GM12865 (cell line): Measurements from ENCODE around the gene HGF.

Experiments used
- DNase-seq: peaks from one replicate; pipeline ENCODE4 v3.0.0; 2010; ENCODE audit warnings: low read depth
- H3K4me3 ChIP-seq: 2 replicates; pipeline ENCODE4 v1.5.1; 2011; ENCODE audit warnings: mild to moderate bottlenecking, low read depth, low read length, control low read depth
- TF ChIP-seq, protein P1 (sequence below): IDR thresholded peaks from 2 replicates; pipeline ENCODE4 v1.5.1; 2011; ENCODE audit warnings: low read length, control low read depth, low read depth, inconsistent platforms; ENCODE audit not compliant: insufficient read depth; ENCODE audit errors: missing control alignments

HGF gene

DNA sequence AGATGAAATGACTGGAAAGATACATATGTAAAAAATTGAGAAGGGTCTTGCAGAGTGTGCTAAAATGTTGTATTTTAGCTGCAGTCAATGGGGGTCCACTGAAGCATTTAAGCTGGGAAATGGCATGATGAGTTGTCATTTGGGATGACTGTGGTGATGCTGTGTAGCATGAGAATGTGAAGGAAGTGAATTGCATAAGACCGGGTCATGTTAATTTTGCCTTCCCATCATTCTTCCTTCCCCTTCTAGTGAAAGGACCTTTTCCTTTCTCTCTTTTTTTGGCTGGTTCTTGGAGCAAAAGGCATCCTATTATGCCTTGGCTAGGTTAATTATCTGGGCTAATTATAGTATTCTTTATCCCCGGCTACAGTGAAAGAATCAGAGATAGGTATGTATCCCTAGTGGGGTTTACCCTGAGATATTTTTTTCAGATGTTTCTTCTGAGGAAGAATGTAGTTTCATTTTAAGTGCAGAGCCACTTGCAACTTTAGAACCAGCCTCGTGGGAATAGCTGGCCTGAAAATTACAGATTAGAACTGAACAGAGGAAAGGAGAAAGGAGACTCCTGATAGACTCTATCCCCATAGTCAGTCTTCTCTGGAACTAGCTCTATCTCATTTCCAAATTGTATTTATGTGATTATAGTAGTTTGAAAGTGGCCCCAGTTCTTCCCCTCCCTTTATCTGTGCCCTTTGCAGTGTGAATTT, 93.6 kb downstream of the HGF start:
- DNase-seq, result no peak
- TF ChIP-seq, protein P1, sequence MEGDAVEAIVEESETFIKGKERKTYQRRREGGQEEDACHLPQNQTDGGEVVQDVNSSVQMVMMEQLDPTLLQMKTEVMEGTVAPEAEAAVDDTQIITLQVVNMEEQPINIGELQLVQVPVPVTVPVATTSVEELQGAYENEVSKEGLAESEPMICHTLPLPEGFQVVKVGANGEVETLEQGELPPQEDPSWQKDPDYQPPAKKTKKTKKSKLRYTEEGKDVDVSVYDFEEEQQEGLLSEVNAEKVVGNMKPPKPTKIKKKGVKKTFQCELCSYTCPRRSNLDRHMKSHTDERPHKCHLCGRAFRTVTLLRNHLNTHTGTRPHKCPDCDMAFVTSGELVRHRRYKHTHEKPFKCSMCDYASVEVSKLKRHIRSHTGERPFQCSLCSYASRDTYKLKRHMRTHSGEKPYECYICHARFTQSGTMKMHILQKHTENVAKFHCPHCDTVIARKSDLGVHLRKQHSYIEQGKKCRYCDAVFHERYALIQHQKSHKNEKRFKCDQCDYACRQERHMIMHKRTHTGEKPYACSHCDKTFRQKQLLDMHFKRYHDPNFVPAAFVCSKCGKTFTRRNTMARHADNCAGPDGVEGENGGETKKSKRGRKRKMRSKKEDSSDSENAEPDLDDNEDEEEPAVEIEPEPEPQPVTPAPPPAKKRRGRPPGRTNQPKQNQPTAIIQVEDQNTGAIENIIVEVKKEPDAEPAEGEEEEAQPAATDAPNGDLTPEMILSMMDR, result no peak
- no peak overlapping the region for H3K4me3 ChIP-seq

DNA sequence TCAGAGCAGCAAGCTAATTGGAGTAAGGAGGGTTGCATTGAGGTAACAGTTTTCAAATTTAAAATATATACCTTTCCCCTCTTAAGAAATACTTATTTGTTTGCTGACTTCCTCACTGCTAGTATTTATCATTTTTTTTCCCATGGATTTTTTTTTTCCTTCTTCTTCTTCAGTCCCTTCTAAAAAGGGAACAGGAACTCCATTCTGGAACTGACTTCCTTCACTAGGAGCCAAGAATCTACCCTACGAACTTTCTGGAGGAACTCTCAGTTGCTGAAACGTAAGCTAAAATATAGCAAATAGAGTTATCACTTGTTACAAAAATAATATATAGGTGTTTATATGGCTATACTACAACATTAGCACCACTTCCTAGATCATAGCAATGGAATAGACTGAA, 95.4 kb downstream of the HGF start:
- no peak for DNase-seq
- no peak overlapping the region for H3K4me3 ChIP-seq
- TF ChIP-seq, protein P1, result no peak

DNA sequence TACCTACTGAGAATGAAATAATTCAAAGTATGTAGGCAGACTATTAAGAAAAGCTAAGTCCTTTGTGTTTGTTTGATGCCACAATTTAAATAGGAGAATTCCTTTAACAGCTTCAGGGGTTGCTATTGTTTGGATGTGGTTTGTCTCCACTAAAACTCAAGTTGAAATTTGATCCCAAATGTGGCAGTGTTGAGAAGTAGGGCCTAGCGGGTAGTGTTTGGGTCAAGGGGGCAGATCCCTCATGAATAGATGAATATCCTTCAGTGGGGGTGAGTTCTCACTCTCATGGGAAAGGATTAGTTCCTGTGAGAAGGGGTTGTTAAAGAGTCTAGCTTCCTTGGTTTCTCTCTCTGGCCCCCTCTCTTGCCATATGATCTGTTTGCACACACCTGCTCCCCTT, 97.0 kb downstream of the HGF start:
- H3K4me3 ChIP-seq, result no peak overlapping the region
- TF ChIP-seq, protein P1, result no peak
- DNase-seq, result no peak

DNA sequence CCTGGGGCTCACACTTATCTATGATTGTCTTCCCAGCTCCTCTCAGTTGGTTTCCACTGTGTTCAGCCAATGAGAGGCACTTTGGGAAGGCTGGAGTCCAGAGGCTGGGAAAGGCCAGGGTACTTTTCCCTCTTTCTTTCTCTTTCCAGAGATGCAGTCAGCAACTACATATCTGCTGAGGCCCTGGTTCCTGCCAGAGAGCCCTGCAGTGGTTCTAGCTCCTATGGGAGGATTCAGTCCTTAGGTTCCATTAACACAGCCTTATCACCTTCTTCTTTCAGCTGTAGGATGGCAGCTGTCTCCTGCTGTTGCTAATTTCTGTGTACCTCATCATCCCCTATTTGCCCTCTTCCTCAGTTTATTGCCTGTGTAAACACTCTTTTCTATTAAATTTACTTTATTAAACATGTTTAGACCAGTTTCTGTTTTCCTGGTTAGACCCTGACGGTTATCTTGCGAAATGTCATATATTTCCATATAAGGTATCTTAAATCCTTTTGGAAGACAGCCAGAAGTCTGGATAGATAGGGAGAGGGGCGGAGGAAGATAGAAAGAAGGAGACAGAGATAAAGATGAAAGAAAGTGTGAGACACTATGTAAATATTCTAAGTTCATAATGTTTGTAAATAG, 100.3 kb downstream of the HGF start:
- no peak for DNase-seq
- TF ChIP-seq, protein P1, result no peak
- H3K4me3 ChIP-seq, result no peak overlapping the region

DNA sequence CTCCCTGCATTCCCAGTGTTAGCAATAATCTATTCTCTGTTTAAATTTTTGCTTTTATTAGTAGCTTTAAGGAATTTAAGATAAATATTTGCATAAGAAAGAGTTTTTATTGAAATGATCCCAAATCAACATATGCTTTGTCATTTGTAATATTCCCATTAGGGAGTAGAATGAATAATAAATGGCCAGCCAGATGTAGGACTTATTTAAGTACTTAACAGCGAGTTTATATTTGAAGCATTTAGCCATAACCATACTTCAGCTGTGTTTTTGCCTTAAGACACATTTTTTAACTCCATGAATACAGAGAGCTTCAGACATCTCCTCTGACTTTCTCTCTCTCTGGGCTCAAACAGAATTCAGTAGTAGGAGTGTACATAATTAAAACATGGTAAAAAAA, 103.6 kb downstream of the HGF start:
- no peak overlapping the region for H3K4me3 ChIP-seq
- TF ChIP-seq, protein P1, result no peak
- DNase-seq, result no peak

DNA sequence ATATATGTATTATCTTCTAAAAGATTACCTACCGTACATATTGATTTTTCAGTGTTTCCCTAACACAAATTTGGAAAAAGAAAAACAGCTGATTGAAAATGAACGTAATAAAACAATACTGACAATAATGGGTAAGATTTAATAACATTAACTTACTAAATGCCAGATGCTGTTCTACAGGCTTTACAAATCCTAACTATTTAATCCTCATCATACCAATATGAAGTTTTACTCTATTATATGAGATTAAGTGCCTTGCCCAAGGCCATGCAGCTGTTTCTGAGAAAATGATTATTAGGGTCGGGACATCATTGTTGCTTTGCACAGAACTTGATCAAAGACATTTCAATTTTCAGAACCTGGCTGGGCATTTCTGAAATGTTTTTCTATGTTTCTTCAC, 104.6 kb downstream of the HGF start:
- DNase-seq, result no peak
- H3K4me3 ChIP-seq, result no peak overlapping the region
- TF ChIP-seq, protein P1, result no peak
